IMR-90 (cell line): ENCODE measurements around the gene ERMARD.

Source experiments
- CEBPB ChIP-seq: IDR thresholded peaks from 2 replicates; pipeline ENCODE4 v1.6.1; 2012; ENCODE audit warnings: low read depth, low read length, improper control_type of control experiment
- ELK1 ChIP-seq: fragments of 150-350 bp; IDR thresholded peaks from 2 replicates; pipeline ENCODE4 v1.6.1; 2016; ENCODE audit warnings: low read depth, mild to moderate bottlenecking, low read length, moderate library complexity, borderline replicate concordance
- FOS ChIP-seq: fragments of 150-350 bp; IDR thresholded peaks from 2 replicates; pipeline ENCODE4 v1.6.1; 2016; ENCODE audit warnings: low read depth, low read length
- MAFK ChIP-seq: IDR thresholded peaks from 2 replicates; pipeline ENCODE4 v1.6.1; 2012; ENCODE audit warnings: low read depth, low read length, improper control_type of control experiment
- MAZ ChIP-seq: IDR thresholded peaks from 2 replicates; pipeline ENCODE4 v1.6.1; 2012; ENCODE audit warnings: low read depth, mild to moderate bottlenecking, low read length, improper control_type of control experiment, moderate library complexity, borderline replicate concordance
- MXI1 ChIP-seq: IDR thresholded peaks from 2 replicates; pipeline ENCODE4 v1.6.1; 2012; ENCODE audit warnings: low read depth, mild to moderate bottlenecking, low read length, moderate library complexity, borderline replicate concordance
- POLR2A ChIP-seq: IDR thresholded peaks from 2 replicates; pipeline ENCODE4 v1.6.1; 2012; ENCODE audit warnings: mild to moderate bottlenecking, low read depth, low read length
- RAD21 ChIP-seq: IDR thresholded peaks from 2 replicates; pipeline ENCODE4 v1.6.1; 2012; ENCODE audit warnings: low read length, improper control_type of control experiment
- RFX5 ChIP-seq: IDR thresholded peaks from 2 replicates; pipeline ENCODE4 v1.8.0; 2012; ENCODE audit warnings: low read depth, mild to moderate bottlenecking, low read length, moderate library complexity
- SMC3 ChIP-seq: fragments of 150-350 bp; IDR thresholded peaks from 2 replicates; pipeline ENCODE4 v1.6.1; 2016; ENCODE audit warnings: low read depth, mild to moderate bottlenecking, antibody characterized with exemption, low read length, moderate library complexity
- TF ChIP-seq, protein P1 (sequence below): conservative IDR thresholded peaks from 2 replicates; pipeline ENCODE4 v1.5.1; 2012; ENCODE audit warnings: mild to moderate bottlenecking, low read depth, low read length, improper control_type of control experiment
- TF ChIP-seq, protein P2 (sequence below): fragments of 150-350 bp; IDR thresholded peaks from 2 replicates; pipeline ENCODE4 v1.6.1; 2017; ENCODE audit warnings: mild to moderate bottlenecking, antibody characterized with exemption, low read length, low read depth

- TF ChIP-seq, protein P1, sequence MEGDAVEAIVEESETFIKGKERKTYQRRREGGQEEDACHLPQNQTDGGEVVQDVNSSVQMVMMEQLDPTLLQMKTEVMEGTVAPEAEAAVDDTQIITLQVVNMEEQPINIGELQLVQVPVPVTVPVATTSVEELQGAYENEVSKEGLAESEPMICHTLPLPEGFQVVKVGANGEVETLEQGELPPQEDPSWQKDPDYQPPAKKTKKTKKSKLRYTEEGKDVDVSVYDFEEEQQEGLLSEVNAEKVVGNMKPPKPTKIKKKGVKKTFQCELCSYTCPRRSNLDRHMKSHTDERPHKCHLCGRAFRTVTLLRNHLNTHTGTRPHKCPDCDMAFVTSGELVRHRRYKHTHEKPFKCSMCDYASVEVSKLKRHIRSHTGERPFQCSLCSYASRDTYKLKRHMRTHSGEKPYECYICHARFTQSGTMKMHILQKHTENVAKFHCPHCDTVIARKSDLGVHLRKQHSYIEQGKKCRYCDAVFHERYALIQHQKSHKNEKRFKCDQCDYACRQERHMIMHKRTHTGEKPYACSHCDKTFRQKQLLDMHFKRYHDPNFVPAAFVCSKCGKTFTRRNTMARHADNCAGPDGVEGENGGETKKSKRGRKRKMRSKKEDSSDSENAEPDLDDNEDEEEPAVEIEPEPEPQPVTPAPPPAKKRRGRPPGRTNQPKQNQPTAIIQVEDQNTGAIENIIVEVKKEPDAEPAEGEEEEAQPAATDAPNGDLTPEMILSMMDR = no peak
- TF ChIP-seq POLR2A (no peak), MXI1 (no peak), MAZ (no peak), SMC3 (no peak), RAD21 (no peak), MAFK (no peak), FOS (no peak), RFX5 (no peak), ELK1 (no peak), CEBPB (no peak)
- TF ChIP-seq, protein P2, sequence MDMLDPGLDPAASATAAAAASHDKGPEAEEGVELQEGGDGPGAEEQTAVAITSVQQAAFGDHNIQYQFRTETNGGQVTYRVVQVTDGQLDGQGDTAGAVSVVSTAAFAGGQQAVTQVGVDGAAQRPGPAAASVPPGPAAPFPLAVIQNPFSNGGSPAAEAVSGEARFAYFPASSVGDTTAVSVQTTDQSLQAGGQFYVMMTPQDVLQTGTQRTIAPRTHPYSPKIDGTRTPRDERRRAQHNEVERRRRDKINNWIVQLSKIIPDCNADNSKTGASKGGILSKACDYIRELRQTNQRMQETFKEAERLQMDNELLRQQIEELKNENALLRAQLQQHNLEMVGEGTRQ = no peak
Measured at GRCh38 chr6:169763881-169764280, 12.5 kb downstream of the ERMARD start.
